ENCODE measurements around the gene EHMT1.
A peak's percentile ranks its signal among the peaks of the same experiment; 100 is the strongest.
"Not testable (repeated sequence)": the region's sequence is repeated elsewhere in the genome, so short reads cannot be mapped to it uniquely, and the experiment has no call there.

EHMT1 gene

DNA sequence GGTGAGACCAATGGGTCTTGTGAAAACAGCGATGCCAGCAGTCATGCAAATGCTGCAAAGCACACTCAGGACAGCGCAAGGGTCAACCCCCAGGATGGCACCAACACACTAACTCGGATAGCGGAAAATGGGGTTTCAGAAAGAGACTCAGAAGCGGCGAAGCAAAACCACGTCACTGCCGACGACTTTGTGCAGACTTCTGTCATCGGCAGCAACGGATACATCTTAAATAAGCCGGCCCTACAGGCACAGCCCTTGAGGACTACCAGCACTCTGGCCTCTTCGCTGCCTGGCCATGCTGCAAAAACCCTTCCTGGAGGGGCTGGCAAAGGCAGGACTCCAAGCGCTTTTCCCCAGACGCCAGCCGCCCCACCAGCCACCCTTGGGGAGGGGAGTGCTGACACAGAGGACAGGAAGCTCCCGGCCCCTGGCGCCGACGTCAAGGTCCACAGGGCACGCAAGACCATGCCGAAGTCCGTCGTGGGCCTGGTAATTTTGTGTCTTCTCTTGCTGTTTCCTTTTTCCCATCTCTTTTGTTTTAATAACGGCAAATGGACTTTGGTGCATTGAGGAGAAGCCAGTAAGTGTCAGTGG, 98.0 kb downstream of the EHMT1 start:
- no peak for DNase-seq (ENCODE audit: low spot score)
- TF ChIP-seq, protein P1, sequence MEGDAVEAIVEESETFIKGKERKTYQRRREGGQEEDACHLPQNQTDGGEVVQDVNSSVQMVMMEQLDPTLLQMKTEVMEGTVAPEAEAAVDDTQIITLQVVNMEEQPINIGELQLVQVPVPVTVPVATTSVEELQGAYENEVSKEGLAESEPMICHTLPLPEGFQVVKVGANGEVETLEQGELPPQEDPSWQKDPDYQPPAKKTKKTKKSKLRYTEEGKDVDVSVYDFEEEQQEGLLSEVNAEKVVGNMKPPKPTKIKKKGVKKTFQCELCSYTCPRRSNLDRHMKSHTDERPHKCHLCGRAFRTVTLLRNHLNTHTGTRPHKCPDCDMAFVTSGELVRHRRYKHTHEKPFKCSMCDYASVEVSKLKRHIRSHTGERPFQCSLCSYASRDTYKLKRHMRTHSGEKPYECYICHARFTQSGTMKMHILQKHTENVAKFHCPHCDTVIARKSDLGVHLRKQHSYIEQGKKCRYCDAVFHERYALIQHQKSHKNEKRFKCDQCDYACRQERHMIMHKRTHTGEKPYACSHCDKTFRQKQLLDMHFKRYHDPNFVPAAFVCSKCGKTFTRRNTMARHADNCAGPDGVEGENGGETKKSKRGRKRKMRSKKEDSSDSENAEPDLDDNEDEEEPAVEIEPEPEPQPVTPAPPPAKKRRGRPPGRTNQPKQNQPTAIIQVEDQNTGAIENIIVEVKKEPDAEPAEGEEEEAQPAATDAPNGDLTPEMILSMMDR (IDR thresholded peaks at IDR 0.05; ENCODE audit: extremely low read depth, missing control alignments): no peak

DNA sequence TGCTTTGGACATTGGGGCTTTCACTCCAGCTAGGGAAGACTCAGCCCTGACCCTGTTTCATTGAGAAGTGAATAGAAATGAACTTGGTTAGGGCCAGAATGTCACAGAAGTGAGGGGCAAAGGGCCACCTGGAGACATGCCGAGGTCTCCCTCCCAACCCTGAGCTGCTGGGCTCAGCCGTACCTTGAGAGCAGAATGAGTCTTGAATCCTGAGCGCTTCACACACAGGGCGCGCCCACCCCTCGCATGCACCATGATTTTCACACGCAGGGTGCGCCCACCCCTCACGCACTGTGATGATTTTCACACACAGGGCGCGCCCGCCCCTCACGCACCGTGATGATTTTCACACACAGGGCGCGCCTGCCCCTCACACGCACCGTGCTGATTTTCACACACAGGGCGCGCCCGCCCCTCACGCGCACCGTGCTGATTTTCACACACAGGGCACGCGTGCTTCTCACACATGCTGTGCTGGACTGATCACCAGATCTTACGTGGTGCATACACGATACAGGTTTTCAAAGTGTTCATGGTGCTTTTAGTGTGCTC, 99.0 kb downstream of the EHMT1 start:
- TF ChIP-seq, protein P1 (IDR thresholded peaks at IDR 0.05; ENCODE audit: extremely low read depth, missing control alignments): no peak
- no peak for DNase-seq (ENCODE audit: low spot score)

GRCh38 chr9:137719194-137719593, 100.4 kb downstream of the EHMT1 start:
- no peak for DNase-seq (ENCODE audit: low spot score)
- TF ChIP-seq, protein P1 (IDR thresholded peaks at IDR 0.05; ENCODE audit: extremely low read depth, missing control alignments): no peak

DNA sequence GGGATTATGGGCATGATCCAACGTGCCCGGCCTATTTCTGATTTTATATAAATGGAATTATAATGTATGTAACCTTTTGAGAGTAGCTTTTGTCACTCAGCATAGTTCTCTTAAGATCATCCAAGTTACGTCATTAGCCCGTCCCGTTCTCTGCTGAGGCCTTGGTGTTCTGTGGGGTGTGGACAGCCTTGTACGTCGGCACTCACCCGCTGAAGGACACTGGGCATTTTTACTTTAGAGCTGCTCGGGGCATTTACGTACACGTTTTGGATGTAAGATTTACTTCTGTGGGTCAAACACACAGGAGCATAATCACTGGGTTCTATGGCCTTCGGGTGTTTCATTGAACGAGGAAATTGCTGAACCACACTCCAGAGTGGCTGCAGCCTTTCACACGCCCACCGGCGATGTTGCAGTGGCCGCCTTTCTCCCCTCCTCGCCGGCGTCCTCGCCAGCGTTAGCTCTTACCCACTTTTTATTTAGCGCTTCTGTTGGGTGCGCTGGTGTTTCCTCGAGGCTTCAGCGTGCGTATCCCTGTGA, 101.8 kb downstream of the EHMT1 start:
- no peak for DNase-seq (ENCODE audit: low spot score)
- TF ChIP-seq, protein P1 (IDR thresholded peaks at IDR 0.05; ENCODE audit: extremely low read depth, missing control alignments): no peak

- TF ChIP-seq, protein P1 (IDR thresholded peaks at IDR 0.05; ENCODE audit: extremely low read depth, missing control alignments): no peak
- no peak for DNase-seq (ENCODE audit: low spot score)
Measured at GRCh38 chr9:137721479-137721878, 102.7 kb downstream of the EHMT1 start.

- TF ChIP-seq, protein P1 (IDR thresholded peaks at IDR 0.05; ENCODE audit: extremely low read depth, missing control alignments): peak; percentile 4
- DNase-seq (ENCODE audit: low spot score): no peak
Measured at GRCh38 chr9:137721899-137722298, 103.1 kb downstream of the EHMT1 start.

DNA sequence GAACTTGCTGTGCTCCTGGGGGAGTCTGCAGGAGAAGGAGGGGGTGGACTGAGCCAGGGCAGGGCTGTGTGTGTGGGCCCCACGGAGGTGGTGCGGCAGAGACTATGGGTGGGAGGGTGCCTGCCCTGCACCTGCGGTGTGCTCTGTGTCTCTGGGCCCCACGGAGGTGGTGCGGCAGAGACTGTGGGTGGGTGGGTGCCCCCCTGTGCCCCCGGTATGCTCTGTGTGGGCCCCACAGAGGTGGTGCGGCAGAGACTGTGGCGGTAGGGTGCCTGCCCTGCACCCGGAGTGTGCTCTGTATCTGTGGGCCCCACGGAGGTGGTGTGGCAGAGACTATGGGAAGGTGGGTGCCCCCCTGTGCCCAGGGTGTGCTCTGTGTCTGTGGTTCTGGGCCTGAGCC, 103.7 kb downstream of the EHMT1 start:
- TF ChIP-seq, protein P1 (IDR thresholded peaks at IDR 0.05; ENCODE audit: extremely low read depth, missing control alignments): no peak
- DNase-seq (ENCODE audit: low spot score): no peak

- DNase-seq (ENCODE audit: low spot score): not testable (repeated sequence)
Measured at GRCh38 chr9:137723356-137723755, 104.6 kb downstream of the EHMT1 start.
